AG09319 (cell line): ENCODE results near the gene ANKRD2.
A peak's percentile ranks its signal among the peaks of the same experiment; 100 is the strongest.
"Not testable (repeated sequence)": the region's sequence is repeated elsewhere in the genome, so short reads cannot be mapped to it uniquely, and the experiment has no call there.

ENCODE experiments used
- DNase-seq: peaks from one replicate; pipeline ENCODE4 v3.0.0-alpha.2; 2010; ENCODE audit warnings: low read depth; ENCODE audit errors: extremely low read depth
- TF ChIP-seq, protein P1 (sequence below): IDR thresholded peaks from 2 replicates; pipeline ENCODE4 v1.5.1; 2011; ENCODE audit warnings: low read depth, mild to moderate bottlenecking, inconsistent platforms, low read length, moderate library complexity

Gene ANKRD2, protein sequence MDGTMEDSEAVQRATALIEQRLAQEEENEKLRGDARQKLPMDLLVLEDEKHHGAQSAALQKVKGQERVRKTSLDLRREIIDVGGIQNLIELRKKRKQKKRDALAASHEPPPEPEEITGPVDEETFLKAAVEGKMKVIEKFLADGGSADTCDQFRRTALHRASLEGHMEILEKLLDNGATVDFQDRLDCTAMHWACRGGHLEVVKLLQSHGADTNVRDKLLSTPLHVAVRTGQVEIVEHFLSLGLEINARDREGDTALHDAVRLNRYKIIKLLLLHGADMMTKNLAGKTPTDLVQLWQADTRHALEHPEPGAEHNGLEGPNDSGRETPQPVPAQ

DNA sequence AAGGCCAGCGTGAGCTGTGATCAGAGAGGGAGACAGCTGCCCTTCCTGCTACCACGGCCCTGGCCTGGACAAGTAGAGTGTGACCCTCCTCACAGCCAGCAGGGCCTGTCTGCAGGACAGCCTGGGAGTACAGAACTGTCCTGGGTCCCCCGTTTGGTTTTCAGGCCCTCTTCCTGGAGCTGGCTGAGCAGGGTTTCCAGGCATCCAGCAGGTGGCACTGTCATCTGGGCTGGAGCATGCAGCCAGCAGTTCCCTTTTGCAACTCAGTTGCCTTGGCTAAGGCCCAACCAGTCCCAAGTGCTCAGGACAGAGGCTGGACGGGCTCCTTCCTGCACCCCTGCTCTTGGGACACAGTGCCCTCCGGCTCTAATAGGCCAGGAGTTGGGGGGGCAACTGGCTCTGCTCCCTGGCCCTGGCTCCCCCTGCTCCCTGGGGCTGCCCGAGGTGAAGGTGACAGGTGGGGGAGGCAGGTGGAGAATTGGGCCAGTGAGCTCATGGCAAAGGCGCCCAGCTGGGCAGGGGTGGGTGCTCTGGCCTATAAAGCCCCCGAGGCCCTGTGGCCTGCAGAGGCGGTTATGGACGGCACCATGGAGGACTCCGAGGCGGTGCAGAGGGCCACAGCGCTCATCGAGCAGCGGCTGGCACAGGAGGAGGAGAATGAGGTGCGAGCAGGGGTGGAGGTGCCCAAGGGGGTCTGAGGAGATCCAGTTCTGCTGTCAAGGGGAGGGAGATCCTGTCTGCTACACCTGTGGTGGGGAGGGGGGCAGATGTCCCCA, at the start of gene ANKRD2:
TSS of gene ANKRD2 (plus strand) at position 566 of the 776 bp plus-strand sequence. CDS start at position 576, 10 bp downstream.
- TF ChIP-seq, protein P1, sequence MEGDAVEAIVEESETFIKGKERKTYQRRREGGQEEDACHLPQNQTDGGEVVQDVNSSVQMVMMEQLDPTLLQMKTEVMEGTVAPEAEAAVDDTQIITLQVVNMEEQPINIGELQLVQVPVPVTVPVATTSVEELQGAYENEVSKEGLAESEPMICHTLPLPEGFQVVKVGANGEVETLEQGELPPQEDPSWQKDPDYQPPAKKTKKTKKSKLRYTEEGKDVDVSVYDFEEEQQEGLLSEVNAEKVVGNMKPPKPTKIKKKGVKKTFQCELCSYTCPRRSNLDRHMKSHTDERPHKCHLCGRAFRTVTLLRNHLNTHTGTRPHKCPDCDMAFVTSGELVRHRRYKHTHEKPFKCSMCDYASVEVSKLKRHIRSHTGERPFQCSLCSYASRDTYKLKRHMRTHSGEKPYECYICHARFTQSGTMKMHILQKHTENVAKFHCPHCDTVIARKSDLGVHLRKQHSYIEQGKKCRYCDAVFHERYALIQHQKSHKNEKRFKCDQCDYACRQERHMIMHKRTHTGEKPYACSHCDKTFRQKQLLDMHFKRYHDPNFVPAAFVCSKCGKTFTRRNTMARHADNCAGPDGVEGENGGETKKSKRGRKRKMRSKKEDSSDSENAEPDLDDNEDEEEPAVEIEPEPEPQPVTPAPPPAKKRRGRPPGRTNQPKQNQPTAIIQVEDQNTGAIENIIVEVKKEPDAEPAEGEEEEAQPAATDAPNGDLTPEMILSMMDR: peak; percentile 94
- DNase-seq: no peak

DNA sequence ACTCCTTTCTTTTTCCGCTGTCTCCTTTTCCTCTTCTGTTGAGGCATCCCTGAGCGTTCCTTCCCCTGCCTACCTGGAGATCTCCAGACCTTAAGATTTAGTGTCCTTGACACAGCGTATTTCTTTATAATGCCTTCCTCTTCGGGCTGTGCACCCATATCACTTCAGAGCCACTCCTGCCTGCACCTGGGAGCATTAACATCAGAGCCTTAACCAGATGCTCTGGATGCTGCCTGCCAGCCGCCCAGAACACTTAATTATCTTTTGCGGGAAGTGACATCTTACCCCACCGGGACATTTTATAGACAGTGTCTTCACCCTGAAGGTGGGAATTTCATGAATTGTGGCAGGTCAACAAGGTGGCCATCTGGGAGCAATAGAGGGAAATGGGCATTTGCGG, 49.6 kb upstream of the ANKRD2 start:
- no peak for DNase-seq
- TF ChIP-seq, protein P1: no peak

DNA sequence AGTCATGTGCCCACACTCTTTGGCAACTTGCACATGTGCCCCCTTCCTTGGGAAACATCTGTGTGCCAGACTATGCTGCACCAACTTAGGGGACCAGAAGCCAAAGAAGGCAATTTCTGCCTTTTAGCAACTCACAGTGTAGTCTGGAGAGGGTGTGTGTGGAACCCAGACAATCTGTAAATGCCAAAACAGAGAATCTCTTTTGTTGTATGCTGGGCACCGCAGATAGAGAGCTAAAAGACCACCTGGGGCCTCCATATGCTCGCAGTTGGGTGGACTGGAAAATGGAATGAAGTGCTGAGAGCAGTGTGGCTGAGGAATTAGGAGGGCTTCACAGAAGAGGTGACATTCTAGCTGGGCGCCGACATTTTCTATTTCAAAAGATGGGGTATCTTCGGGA, 47.5 kb upstream of the ANKRD2 start:
- no peak for DNase-seq
- TF ChIP-seq, protein P1: no peak

DNA sequence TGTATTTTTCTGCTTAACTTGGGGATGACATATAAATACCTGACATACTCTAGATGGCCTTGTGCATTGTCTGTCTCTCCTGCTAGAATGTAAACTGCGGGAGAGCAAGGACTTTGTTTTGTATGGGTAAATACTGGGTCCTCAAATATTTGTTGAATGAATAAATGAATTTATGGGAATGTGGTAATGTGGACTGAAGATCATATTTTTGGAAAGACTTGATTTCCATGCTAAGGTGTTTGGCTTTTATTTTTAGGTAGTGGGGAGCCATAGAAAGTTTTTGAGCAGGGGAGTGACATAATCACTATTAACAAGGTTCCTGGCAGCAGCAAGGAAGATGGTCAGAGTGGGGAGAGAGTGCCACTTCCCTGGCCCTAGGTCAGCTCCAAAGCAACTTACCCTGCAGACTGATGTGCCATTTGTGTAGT, 46.9 kb upstream of the ANKRD2 start:
- DNase-seq: no peak
- TF ChIP-seq, protein P1: no peak

DNA sequence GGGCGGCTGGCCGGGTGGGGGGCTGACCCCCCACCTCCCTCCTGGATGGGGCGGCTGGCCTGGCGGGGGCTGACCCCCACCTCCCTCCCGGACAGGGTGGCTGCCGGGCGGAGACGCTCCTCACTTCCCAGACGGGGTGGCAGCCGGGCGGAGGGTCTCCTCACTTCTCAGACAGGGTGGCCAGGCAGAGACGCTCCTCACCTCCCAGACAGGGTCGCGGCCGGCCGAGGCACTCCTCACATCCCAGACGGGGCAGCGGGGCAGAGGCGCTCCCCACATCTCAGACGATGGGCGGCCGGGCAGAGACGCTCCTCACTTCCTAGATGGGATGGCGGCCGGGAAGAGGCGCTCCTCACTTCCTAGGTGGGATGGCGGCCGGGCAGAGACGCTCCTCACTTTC, 43.7 kb upstream of the ANKRD2 start:
- DNase-seq: not testable (repeated sequence)

DNA sequence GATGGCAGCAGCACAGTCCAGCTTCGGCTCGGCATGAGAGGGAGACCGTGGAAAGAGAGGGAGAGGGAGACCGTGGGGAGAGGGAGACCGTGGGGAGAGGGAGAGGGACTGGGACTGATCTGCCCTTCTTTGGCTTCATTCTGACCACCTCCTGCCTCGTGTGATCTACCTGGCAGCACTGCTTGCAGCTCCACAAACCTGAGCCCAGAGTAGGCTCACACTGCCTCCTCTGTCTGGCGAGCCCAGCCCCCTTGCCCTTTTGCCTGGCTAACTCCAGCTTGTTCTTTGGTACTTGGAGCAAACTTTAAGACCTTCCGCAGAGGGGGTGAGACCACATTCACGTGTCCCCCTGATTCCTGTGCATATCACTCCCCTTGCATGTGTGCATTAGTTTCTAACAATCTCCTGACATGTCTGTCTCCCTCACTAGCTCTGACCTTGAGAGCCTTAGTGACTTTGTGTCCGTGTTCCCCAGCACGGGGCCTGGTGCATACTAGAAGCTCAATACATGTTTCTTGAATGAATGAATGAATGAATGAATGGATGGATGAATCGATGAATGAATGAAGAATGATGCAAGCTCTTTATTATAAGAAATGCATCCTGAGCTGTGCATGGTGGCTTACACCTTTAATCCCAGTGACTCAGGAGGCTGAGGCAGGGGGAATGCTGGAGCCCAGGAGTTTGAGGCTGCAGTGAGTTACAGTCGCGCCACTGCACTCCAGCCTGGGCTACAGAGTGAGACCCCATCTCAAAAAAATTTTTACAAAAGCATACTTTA, 42.7 kb upstream of the ANKRD2 start:
- no peak for DNase-seq
- TF ChIP-seq, protein P1: no peak

DNA sequence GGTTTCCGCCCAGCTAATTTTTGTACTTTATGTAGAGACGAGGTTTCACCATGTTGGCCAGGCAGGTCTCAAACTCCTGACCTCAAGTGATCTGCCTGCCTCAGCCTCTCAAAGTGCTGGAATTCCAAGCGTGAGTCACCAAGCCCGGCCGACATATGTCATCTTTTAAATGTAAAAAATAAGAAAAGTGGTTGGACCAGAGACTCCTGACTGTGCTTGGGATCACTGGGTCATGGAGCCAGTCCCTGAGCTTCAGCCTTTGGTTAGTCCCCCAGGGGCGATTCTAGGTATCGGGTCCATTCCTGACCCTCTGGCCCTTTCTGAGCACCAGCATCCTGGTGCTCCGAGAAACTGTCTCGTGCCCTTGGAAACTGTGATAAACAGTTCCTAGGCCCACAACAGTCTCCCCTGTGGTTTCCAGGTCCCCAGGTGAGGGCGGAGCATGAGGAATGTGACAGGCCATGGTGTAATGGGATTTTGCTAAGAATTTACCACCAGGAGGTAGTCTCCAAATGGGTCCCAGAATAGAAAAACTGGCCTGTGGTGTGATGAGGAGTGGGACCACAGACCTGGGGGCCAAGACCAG, 41.1 kb upstream of the ANKRD2 start:
- DNase-seq: no peak
- TF ChIP-seq, protein P1: no peak
